Measurements from ENCODE around the gene COL11A1.

Gene COL11A1

GRCh38 chr1:103108376-103109150 lies at the start of gene COL11A1:
TSS of gene COL11A1 (minus strand) at chr1:103108522. CDS start at chr1:103108178, 344 bp downstream.
- DNase-seq (ENCODE audit: low read depth) = peak; percentile 86

GRCh38 chr1:103156966-103157365 lies 48.6 kb upstream of the COL11A1 start:
- peak; percentile 81 for DNase-seq (ENCODE audit: low read depth)

DNA sequence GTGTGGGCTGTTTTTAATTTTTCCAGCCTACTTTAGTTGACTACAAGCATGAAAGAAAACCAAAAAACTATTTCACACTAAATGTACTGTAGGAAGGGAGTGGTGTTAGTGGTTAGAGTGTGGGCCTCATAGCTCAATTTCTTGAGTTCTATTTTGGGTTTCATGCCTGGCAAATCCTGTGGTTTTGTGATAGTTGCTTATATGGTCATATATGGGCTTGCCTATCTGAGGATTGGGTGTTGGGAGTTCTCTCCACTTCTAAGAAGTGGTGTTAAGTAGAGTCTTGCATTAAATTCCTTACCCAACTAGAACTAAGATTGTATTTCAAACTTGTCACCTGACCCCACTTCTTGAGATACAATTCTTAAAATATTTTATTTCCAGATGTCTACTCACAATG lies 37.8 kb upstream of the COL11A1 start:
- peak; percentile 60 for DNase-seq (ENCODE audit: low read depth)

DNA sequence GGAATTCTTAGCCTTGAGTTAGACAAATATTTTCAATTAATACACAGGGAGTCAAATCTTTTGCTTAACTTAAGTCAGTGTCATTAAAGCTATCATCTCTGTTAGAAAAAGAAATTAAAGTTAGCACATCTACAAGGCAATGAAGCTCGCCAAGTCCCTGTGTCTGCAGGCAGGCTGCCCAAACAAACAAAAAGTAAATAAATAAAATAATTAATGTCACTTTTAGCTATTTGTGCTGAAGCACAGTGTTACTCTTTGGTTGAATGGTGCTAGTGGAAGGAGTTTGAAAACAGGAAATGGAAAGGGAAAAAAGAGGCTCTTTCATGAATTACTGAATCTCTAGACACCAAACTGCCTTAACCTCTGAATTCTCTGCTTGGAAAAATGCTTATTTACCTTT lies 37.1 kb upstream of the COL11A1 start:
- no peak for DNase-seq (ENCODE audit: low read depth)

GRCh38 chr1:103144681-103145080 lies 36.4 kb upstream of the COL11A1 start:
- no peak for DNase-seq (ENCODE audit: low read depth)

- no peak for DNase-seq (ENCODE audit: low read depth)
These were observed 34.1 kb upstream of the COL11A1 start for GRCh38 chr1:103142461-103142860.

DNA sequence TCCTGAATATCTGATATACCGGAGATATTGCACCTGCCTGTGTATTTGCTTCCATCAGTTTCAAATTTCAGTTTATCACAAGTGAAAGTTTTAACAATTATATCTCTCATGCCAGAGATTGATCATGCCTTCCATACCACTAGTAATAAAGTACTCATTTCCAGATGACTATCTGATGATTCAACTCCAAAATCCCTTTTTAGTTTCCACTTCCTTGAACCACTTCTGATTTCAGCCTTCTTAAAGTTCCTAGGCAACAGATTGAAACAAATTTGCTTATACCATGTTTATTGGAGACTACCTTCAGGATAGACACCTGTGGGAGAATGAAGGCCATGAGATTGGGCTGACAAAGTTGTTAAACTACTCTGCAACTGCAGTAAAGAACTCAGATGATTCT lies 21.5 kb upstream of the COL11A1 start:
- peak; percentile 38 for DNase-seq (ENCODE audit: low read depth)

GRCh38 chr1:103129255-103129654 lies 20.9 kb upstream of the COL11A1 start:
- peak; percentile 92 for DNase-seq (ENCODE audit: low read depth)

GRCh38 chr1:103128256-103128655 lies 19.9 kb upstream of the COL11A1 start:
- peak; percentile 44 for DNase-seq (ENCODE audit: low read depth)

DNA sequence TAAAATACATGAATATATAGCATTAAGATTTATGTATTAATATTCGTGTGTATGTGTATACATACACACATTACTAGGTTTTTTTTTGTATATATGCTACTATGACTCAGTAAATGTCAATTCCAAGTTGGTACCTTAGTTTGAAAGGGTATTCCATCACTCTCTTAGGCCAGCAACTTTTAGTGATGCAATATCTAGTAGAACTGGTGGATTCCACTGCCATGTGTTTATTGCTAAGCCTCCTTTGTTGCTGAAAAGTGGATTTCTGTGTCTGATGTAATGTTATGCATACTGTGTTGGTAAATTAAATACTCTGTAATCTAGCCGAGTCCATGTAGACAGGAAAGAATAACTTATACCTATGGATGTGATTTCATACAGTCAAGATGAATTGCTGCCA lies 16.9 kb upstream of the COL11A1 start:
- no peak for DNase-seq (ENCODE audit: low read depth)

DNA sequence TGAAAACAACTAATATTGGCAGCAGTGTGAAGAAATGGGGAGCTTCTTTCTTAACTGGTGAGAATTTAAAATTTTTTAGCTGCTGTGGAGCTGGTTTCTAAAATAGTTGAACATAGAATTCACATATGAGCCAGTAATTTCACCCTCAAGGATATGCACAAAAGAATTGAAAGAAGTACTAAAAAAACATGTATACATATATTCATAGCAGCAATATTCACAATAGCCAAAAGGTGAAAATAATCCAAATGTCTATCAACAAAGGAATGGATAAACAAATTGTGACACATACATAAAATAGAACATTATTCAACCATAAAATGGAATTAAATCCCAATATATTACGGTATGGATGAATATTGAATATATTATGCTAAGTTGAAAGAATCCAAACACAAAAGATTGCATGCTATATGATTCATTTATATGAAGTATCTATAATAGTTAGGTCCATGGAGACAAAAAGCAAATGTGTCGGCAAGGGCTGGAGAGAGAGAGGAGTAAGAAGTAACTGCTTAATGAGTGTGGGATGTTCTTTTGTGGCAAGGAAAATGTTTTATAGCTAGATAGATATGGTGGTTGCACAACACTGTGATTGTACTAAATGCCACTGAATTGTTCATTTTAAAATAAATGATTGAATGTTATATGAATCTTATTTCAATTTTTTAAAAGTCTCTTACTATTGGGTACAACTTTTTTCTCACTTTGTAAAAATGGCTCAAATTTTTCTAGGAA lies 14.8 kb upstream of the COL11A1 start:
- DNase-seq (ENCODE audit: low read depth) = no peak

GRCh38 chr1:103120981-103121380 lies 12.7 kb upstream of the COL11A1 start:
- DNase-seq (ENCODE audit: low read depth) = no peak

GRCh38 chr1:103112546-103112945 lies 4.2 kb upstream of the COL11A1 start:
- peak; percentile 36 for DNase-seq (ENCODE audit: low read depth)

DNA sequence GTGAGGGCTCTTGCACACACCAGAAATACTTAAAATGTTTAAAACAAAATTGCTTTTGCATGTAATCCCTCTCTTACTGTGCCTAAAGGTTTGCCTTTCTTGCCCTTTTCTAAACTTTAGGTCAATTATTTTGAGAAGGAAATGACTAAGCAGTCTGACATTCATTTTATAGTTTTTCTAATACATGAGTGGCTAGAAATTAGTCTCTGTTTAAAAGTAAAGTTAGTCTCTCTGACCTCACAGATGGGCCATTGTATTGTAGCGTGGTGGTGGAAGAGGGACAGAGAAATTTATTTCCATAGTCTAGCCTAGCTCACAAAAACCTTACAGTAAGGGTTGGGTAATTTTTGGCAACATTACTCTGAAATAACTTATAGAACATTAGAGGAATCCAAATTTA lies 3.6 kb upstream of the COL11A1 start:
- peak; percentile 49 for DNase-seq (ENCODE audit: low read depth)

DNA sequence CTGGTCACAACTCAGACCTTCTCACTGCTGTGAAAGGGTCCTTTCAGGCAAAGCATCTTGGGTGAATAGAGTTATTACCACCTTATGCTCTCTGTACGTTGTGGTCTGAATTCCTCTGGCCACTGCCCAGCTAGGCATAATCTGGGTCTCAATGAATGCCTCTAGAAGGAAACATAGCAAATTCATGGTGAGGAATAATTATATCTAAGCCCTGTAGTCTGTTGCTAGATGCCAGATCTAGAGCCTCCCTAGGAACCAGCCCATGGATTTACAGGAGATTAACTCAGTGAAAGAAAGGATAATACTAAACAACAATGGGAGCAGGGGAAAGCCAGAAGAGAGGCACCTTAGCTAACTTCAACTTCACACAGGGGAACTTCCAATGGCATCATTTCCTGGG lies 2.4 kb upstream of the COL11A1 start:
- DNase-seq (ENCODE audit: low read depth) = peak; percentile 26

DNA sequence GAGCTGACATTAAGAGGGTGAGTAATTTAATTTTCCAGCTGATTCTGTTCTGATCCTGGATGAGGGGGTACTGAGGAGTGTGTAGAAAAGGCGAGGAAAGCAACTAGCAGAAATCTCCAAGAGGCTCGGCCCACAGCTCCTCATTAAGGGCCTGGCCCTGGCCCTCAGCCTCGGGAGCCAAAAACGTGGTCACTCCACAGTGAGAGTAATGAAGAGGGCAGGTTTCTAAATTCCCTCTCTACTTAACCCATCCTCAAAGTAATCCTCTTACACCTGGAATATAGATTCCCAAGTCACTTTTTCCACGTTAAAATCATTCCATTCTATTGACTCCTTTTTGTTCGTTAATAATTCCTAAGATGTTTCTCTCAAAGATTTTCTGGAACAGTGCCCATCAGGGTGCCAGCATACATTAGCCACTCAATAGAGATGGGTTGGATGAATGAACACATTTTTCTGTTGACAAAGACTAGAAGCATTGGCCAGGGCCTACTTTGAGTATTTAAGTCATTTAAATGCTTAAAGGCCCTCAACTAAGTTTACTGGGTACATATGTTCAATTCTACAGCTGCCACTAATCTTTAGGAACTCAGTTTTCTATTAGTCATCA lies 1.1 kb upstream of the COL11A1 start:
- DNase-seq (ENCODE audit: low read depth) = peak; percentile 59

DNA sequence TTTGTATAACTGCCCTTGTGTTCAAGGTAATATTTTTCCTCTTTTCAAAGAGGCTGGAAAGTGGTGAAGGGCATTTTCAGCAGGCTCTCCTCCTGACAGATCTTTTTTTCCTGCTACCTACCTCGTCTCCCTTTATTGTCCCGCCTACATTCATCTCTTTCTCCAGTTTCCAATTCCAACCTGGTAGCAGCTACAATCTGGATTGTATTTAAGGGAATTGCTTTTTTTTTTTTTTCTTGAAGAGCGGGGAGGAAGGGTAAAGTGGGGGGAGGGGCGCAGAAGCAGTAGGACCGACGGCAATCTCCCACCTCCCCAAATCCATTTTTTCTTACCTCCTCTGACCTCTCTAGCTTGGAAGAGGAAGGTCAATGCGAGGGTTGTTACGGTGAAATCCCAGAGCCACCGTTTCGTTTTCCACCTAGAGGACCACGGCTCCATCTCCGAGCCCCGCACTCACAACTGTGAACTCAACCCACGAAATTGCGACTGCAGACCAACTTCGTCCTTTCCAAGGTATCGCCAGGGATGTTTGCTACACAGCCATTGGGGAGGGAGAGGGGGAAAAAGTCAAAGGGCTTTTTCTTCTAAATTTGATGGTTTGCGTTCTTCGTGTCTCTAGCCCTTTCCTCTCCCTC lies 464 bp downstream of the COL11A1 start:
- DNase-seq (ENCODE audit: low read depth) = peak; percentile 34

DNA sequence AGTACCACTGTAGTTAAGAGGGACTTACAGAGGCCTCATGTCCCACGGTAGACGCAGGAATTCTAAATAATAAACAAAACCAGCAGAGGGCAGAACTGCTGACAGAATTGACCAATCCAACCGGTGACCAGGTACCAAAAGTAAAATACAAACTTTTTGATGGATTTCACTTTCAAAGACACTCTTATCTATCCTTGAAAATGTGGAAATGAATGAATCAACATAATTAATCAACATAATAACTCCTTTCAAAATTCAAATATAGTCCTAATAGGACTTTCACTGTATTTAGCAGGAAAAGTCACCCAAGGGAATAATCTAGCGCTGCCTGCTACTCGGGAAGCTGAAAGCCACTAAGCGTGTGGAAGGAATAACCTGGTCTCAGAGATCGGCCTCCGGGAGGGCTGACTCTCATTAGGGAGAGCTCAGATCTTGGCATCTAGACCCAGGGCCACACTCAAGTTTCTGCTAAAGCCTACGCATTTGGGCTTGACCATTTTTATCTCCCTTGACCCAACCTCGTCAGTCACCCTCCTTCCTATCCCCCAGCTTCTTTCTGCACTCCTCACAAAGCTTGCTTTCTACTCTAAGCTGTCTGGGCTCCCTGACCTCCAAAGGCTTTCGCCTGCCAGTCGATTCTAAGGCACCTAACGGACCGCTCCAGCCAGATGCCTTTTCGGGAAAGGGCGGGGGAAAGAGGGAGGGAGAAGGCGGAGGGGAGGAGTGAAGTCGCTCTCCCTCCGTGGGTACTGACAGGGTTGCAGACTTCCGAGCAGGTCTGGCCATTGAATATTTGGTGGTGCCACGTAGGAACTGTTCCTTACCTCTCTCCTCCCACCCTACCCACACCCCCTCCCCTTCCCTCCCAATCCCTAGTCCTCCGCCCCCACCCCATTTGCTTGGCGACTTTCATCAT lies 1.6 kb downstream of the COL11A1 start:
- DNase-seq (ENCODE audit: low read depth) = peak; percentile 80

- DNase-seq (ENCODE audit: low read depth) = no peak
These were observed 6.9 kb downstream of the COL11A1 start for GRCh38 chr1:103101399-103101798.

- DNase-seq (ENCODE audit: low read depth) = no peak
These were observed 19.1 kb downstream of the COL11A1 start for GRCh38 chr1:103089221-103089620.

DNA sequence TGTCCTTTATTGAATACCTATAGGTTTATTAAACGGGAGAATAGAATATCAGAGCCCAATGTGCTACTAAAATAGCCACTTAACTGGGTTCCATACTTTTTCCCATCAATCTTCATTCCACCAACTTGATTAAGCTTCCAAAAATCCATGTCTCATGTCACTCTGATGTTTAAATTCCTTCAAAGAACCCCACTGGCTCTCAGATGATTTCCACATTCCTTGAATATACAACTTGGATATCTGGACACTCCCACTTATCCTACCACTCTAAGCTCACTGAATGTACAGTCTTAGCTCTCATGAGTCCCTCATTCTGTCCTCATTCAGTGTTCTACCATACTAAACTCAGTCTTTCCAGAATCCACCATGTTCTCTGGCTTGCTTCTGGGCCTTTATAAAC lies 21.1 kb downstream of the COL11A1 start:
- peak; percentile 63 for DNase-seq (ENCODE audit: low read depth)

Data from EH (cell line).